ENCODE data around the gene CDC5L.
A peak's percentile ranks its signal among the peaks of the same experiment; 100 is the strongest.
"Not testable (repeated sequence)": the region's sequence is repeated elsewhere in the genome, so short reads cannot be mapped to it uniquely, and the experiment has no call there.

CDC5L gene

DNA sequence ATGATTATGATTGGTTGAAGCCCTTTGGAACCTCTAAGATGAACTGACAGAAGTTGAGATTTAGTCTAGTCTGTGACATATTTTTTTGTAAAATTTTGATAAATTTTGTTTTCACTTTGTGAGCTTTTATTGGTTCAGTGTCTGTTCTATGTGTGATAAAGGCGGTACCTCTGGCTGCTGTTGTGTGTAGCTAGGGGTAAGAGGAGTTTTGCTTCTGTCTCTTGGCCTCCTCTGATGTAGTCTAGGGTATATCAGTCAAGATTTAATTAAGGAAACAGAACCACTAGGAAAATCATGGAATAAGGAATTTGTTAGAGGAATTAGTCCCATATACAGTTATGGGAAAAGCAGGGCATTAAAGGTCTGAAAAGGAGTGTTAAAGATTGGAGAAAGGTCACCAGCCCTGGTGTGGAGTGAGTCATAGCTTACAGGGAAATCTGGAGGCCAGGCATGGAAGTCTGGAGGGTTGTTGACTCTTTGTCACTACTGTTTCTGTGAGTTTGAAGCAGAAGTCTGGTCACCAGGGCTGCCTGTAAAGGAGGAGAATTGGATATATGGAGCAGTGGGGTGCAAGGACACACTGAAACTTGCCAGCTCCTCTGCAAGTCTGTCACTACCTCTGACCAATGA, 28.5 kb downstream of the CDC5L start:
- DNase-seq: no peak

DNA sequence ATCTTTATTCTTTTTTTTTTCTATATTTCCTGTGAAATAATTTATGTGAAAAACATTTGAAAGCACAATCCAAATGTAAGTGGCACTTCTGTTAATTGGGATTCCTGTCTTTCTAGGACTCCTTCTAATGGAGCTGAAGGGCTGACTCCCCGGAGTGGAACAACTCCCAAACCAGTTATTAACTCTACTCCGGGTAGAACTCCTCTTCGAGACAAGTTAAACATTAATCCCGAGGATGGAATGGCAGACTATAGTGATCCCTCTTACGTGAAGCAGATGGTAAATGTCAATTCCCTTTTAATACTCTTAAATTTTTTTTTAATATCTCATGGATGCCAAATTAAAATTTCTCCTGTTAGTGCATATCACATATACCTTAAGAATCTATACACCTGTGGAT, 35.0 kb downstream of the CDC5L start:
- DNase-seq: no peak

- DNase-seq: no peak
These were observed 35.8 kb downstream of the CDC5L start for GRCh38 chr6:44423306-44423705.

DNA sequence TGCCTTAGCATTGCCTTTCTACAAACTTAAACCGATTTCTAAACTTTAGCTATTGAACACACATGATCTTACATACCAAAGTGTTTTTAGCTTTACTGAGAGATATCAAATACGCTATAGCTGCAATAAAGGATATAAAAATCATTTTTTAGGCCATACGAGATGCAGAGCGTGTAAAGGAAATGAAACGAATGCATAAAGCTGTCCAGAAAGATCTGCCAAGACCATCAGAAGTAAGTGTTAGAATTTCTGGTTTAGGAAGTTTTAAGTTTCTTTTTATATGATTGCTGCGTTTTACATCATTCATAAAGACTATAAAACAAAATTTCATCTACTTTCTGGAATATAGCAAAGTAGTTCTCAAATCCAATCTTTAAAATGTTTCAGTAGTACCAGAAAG, 38.4 kb downstream of the CDC5L start:
- DNase-seq: no peak

DNA sequence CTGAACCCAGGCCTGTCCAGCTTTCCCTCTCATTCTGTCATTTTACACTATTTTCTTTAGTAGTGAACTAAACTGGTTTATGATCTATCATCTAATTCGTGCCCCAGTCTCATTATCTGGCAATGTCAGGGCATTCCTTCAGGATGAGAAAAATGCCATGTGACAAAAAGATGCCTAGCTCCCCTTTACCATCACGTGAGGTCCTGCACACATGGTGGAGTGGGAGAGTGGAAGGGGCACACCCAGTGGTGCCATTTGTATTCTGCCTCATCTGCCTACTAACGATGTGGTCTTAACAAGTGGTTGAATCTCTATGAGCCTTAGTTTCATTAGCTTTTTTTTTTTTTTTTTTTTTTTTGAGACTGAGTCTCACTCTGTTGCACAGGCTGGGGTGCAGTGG, 41.2 kb downstream of the CDC5L start:
- DNase-seq: no peak

DNA sequence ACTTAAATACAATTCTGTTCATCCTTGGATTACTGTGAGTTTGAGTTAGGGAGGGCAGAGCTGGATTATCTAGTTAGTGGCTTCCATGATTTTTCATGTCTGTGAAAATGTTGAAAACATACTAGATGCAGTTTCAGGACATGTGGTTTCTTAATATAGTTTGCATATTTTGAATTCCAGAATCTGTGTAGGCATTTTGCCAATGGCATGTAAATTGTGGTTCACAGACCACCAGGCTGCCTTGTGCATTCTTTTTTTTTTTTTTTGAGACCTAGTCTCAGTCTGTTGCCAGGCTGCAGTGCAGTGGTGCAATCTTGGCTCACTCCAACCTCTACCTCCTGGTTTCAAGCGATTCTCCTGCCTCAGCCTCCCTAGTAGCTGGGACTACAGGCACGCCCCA, 42.8 kb downstream of the CDC5L start:
- no peak for DNase-seq

DNA sequence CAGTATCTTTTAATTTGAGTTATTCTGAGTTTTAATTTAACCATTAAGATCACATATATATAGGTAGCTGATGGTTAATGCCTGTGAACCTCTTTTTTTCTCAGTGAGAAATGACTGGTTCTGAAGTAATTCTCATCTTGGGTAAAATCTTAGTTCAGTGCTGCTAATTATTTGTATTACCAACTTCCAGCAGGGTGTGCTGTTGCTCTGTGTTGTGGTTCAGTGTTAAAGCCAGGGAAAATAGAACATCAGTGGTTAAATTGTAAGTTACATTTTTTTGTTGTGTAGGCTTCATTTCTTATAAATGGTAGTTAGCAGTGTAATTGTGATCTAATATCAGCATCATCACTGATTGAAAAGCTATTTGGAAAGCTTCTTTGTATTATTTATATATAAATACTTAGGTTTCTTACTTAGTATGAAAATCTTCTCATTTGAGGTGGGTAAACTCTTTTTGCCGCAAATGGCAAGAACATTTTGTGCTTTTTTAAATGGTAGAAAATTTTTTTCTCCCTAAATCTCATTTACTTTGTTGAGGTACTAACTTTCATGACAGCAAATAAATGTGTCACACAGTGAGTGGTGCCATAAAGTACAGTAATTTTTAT, 43.7 kb downstream of the CDC5L start:
- peak; percentile 19 for DNase-seq

GRCh38 chr6:44432227-44432626, 44.7 kb downstream of the CDC5L start:
- DNase-seq: no peak

DNA sequence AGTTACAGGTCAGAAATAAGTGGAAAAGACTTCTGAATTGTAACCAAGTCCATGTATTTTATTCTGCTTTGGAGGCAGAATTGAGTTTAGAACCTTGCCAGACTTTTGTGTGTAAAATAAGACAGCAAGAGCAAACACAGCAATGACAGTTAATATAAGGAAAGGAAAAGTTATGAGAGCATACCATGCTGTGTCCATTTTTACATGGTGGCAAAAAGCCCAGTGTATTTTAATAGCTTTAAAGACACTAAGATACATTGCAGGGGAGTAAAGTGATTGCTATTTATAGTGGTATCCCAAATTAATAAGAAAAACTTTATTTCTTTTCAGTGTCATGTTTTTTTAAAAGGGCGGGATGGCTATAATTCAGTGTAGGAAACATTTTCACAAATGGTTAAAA, 45.2 kb downstream of the CDC5L start:
- no peak for DNase-seq

DNA sequence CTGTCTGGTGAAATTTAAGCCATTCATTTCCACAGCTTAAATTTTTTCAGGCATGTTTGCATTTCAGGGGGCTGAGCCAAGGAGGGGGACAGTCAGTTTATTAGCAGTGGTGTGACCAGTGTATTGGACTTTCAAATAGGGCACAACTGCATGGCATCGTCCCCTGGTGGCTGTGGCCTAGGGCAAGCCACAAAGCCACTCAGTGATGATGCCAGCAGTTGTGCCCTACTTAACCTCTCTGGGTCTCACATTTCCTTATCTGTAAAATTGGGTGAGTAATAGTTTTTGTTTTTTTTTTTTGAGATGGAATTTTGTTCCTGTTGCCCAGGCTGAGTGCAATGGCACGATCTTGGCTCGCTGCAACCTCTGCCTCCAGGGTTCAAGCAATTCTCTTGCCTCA, 48.0 kb downstream of the CDC5L start:
- no peak for DNase-seq

- DNase-seq: no peak
These were observed 51.3 kb downstream of the CDC5L start for GRCh38 chr6:44438827-44439226.

DNA sequence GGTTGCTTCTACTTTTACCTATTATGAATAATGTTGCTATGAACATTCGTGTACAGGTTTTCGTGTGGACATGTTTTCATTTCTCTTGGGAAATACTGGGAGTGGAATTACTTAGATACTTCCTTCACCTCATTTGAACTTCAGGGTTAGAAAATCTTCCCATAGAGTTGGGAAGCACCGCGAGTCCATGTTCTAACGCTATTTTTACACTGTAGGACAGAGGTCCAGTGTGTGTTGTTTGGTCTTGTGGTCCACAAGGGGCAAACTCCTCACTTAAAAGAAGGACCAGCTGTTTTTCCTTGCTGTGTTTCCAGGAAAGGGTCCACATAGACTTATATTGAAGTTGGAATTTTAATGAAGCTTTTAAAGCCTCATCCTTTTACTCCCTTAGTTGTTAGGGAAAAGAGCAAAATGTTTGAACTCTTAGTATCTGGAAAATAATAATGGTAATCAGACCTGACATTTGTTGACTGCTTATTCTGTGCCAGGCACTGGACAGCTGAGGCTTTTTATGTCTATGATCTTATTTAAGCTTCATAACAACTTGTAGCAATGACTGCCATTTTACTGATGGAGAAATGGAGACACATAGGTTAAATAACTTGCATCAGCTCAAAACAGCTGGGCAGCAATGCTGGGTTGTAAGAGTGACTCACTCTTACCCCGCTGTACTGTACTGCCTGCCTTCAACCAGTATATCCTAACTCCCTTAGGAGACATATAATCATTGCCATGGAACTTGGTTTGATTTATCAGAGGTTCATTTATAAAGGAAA, 52.0 kb downstream of the CDC5L start:
- no peak for DNase-seq

GRCh38 chr6:44441091-44441855, 53.8 kb downstream of the CDC5L start:
- no peak for DNase-seq

- no peak for DNase-seq
These were observed 54.7 kb downstream of the CDC5L start for GRCh38 chr6:44442236-44442635.

DNA sequence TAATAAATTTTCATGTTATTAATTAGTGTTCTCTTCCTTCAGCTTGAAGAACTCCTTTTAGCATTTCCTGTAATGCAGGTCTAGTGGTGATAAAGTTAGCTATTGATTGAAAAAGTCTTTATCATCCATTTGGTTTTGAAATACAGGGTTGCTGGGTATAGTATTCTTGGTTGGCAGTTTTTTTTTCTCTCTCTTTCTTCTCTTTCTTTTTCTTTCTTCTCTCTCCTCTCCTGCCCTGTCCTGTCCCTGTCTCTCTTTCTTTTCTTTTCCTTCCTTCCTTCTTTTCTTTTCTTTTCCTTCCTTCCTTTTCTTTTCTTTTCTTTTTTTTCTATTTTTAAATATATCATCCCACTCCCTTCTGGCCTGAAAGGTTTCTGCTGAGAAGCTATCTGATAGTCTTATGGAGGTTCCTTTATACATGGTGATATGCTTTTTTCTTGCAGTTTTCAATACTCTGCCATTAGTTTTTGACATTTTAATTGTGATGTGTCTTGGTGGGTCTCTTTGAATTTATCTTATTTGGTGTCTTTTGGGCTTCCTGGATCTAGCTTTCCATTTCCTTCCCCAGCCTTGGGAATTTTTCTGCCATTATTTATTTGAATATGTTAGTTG, 55.4 kb downstream of the CDC5L start:
- no peak for DNase-seq

GRCh38 chr6:44444853-44445252, 57.3 kb downstream of the CDC5L start:
- no peak for DNase-seq

DNA sequence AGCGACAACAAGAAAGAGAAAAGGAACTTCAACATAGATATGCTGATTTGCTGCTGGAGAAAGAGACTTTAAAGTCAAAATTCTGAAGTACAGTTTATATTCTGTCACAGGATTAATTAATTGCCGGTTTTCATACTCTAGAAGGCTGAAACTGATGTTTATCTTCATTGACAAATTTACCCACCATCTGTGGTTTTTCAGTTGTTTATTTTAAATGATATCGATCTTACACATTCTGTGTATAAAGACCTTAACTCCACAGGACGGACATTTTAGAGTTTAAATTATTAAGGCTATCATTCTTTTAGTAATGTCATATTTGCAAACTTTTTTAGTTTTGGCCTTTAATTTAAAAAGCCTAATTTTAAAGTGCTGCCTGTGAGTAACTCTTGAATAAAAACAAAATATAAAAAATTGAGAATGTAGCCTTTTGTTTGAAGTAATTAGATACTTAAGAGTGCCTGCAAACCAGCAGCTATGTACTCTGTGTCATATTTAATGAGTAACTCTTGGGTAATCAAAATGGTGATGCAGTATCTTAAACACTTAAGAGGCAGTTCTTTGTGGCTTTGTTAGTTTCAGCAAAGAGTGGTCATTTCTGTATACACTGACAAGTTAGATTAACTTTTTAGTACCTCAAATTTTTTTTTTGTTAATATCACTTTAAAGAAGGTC, 59.3 kb downstream of the CDC5L start:
- DNase-seq: no peak

DNA sequence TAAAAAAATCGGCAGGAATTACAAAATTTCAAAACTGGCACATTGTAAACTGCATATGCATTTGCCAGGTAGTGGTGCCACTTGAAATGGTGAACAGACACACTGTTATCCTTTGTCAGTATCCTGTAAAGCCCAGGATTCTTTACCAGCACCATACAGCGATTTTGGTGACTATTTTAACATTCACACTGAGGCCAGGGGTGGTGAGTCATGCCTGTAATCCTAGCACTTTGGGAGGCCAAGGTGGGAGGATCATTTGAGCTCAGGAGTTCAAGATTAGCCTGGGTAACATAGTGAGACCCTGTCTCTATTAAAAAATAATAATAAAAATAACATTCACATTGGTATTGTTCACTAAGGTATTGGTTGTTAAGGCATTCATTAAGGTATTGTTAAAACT, 61.7 kb downstream of the CDC5L start:
- DNase-seq: not testable (repeated sequence)

DNA sequence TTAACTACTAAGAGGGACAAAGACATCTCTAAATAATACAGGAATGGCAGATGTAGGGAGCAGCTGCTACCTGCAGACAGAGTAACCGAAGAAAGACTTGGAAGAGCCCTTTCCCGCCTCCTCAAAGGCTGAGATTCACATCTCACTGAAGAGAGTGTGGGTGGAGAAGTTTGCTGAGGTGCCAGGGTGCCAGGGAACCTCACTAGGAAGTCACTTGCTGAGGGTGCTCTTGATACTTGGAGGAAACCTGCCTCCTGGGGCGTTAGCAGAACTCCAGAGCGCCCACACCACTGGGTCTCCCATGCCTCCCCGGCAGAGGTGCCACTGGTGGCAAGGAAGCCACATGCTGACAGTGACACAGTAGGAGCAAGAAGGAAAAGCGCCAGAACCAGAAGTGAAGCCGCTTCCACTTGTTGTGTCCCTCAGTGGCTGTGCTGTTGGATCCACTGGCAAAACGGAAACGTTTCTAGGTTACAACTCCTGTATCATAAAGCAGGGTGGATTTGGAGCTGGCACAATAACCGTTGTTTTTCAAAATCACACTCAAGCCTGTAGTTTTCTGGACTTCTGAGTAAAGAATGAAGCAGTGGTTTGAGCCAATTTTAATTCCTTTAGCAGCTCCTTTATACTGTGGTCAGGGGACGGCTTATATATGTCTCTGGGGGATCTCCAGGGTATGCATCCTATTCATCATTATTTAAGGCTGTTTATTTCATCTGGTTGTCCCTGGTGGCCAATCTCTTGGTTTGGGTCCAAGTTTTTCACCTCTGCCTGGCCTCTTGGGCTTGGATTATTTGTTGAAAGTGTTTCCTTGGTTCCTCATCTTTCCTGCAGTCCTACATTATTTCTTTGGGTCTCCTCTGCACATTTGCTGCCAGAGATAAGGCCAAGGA, 64.5 kb downstream of the CDC5L start:
- no peak for DNase-seq

DNA sequence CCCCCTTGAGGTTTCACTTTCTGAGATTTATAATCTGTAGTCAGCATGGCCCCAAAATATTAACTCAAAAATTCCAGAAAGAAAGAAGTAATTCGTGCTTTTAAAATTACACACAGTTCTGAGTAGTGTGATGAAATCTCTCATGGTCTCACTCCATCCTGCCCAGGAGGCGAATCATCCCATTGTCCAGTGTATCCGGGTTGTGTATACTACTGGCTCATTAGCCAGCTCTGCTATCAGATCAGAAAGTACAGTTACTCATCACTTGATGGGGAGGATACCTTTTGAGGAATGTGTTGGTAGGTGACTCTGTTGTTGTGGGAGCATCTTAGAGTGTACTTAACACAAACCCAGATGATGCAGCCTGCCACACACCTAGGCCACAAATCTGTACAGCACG, 65.2 kb downstream of the CDC5L start:
- no peak for DNase-seq

DNA sequence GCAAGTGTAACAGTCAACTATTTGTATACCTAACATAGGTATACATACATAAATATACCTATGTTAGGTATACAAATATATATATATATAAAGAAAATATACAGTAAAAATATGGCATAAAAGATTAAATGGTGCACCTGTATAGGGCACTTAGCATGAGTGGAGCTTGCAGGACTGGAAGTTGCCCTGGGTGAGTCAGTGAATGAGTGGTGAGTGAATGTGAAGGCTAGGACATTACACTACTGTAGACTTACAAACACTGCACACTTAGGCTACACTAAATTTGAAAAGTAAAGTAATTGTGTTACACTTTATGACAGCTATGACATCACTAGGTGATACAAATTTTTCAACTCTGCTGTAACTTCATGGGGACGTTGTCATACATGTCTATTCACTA, 65.6 kb downstream of the CDC5L start:
- no peak for DNase-seq

Data from T-helper 9 cell (primary cell).